Panc1 (cell line): ENCODE results near the gene CDK14.

Experiments
- POLR2AphosphoS5 ChIP-seq: IDR thresholded peaks from 2 replicates; pipeline ENCODE4 v1.6.1; 2012; ENCODE audit warnings: mild to moderate bottlenecking, low read depth, low read length, moderate library complexity
- SIN3A ChIP-seq: IDR thresholded peaks from 2 replicates; pipeline ENCODE4 v1.6.1; 2012; ENCODE audit warnings: low read depth, mild to moderate bottlenecking, low read length, moderate library complexity, borderline replicate concordance; ENCODE audit not compliant: insufficient read depth
- TF ChIP-seq, protein P1 (sequence below), 2 experiments: IDR thresholded peaks; 2 replicates each; pipeline ENCODE4 v1.6.1; 2011 to 2012; ENCODE audit warnings: low read depth in 2 of 2, control low read depth in 1 of 2, low read length in 1 of 2, mild to moderate bottlenecking in 1 of 2, moderate library complexity in 1 of 2; ENCODE audit not compliant: insufficient read depth in 1 of 2
- TF ChIP-seq, protein P2 (sequence below): fragments of 450-650 bp; IDR thresholded peaks from 2 replicates; pipeline ENCODE4 v1.5.1; 2017; ENCODE audit warnings: mild to moderate bottlenecking

DNA sequence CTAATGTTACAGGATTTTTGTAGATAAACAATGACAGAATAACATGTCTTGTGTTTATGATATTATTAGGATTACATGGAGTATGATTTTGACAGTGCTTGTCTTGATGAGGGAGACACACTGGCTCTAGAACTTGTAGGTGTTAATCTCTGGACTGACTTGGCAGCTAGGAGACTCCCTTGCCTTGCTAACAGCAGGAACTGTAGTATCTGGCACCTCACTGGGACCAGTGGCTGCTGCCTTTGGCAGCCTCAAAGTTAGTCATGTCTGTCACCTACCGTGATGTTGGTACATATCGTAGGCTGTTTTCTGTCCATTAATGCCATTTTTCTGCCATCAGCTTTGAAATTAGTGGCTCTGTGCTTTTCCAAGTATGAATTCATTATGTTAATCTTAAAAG is 261.5 kb downstream of the CDK14 start:
- TF ChIP-seq, protein P1, sequence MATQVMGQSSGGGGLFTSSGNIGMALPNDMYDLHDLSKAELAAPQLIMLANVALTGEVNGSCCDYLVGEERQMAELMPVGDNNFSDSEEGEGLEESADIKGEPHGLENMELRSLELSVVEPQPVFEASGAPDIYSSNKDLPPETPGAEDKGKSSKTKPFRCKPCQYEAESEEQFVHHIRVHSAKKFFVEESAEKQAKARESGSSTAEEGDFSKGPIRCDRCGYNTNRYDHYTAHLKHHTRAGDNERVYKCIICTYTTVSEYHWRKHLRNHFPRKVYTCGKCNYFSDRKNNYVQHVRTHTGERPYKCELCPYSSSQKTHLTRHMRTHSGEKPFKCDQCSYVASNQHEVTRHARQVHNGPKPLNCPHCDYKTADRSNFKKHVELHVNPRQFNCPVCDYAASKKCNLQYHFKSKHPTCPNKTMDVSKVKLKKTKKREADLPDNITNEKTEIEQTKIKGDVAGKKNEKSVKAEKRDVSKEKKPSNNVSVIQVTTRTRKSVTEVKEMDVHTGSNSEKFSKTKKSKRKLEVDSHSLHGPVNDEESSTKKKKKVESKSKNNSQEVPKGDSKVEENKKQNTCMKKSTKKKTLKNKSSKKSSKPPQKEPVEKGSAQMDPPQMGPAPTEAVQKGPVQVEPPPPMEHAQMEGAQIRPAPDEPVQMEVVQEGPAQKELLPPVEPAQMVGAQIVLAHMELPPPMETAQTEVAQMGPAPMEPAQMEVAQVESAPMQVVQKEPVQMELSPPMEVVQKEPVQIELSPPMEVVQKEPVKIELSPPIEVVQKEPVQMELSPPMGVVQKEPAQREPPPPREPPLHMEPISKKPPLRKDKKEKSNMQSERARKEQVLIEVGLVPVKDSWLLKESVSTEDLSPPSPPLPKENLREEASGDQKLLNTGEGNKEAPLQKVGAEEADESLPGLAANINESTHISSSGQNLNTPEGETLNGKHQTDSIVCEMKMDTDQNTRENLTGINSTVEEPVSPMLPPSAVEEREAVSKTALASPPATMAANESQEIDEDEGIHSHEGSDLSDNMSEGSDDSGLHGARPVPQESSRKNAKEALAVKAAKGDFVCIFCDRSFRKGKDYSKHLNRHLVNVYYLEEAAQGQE (IDR thresholded peaks at IDR 0.05; ENCODE audit: insufficient read depth in 1 of 2, low read depth in 2 of 2, low read length in 1 of 2) = no peak
- TF ChIP-seq, protein P2, sequence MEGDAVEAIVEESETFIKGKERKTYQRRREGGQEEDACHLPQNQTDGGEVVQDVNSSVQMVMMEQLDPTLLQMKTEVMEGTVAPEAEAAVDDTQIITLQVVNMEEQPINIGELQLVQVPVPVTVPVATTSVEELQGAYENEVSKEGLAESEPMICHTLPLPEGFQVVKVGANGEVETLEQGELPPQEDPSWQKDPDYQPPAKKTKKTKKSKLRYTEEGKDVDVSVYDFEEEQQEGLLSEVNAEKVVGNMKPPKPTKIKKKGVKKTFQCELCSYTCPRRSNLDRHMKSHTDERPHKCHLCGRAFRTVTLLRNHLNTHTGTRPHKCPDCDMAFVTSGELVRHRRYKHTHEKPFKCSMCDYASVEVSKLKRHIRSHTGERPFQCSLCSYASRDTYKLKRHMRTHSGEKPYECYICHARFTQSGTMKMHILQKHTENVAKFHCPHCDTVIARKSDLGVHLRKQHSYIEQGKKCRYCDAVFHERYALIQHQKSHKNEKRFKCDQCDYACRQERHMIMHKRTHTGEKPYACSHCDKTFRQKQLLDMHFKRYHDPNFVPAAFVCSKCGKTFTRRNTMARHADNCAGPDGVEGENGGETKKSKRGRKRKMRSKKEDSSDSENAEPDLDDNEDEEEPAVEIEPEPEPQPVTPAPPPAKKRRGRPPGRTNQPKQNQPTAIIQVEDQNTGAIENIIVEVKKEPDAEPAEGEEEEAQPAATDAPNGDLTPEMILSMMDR = no peak
- no peak for TF ChIP-seq SIN3A
- TF ChIP-seq POLR2AphosphoS5 = no peak
